ENCODE measurements around the gene ONECUT1.

Gene ONECUT1

DNA sequence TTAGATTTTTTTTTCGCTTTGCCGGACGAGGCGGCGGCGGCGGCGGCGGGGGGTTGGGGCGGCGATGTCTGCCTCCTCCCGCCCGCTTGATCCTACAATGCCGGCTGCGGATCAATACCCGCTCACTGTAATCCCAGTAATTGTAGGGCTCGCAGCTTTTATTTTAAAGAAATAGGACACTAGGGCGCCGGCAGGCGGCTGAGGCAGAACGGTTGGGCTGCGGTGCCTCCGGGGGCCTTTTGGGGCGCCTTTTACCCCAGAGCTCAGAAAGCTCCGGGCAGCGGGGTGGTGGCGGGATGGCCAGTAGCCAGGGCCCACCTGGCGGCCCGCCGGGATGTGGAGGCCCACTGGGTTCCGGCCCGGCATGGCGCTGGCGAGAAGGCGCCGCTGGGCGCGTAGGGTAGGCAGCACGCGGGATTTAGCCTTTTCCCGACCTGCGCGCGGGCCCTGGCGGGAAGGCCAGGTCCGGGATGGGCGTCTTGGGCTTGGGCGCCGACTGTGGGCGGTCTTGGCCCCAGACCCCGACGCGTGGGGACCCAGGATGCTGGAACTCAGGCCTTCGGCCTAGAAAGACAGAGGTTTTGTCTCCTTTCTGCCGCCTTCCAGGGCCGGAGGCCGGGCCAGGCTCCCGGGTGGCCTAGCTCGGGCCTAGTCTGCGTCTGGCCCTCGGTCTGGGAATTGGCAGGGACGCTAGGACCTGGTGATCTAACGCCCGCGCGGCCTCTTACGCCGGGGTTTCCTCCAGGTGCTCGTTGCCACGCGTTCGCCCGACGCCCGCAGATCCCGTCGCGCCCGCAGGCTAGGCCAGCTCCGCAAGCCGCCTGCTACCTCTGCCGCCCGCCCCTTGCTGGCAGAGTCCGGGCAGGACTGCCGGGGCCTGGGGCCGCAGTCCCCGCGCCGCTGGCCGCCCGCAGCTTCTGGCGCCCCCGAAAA lies 15.5 kb upstream of the ONECUT1 start:
- no peak for TF ChIP-seq POLR2A (IDR thresholded peaks at IDR 0.05; ENCODE audit: low read depth, low read length)
- TF ChIP-seq POLR2AphosphoS5 (IDR thresholded peaks at IDR 0.05; ENCODE audit: low read depth, low read length) = no peak
- DNase-seq (ENCODE audit: insufficient read length, low spot score) (no peak), FAIRE-seq (no peak)

- DNase-seq (ENCODE audit: insufficient read length, low spot score) (no peak), FAIRE-seq (no peak)
These were observed 14.5 kb upstream of the ONECUT1 start for GRCh38 chr15:52804526-52805081.

GRCh38 chr15:52803467-52804306 lies 13.6 kb upstream of the ONECUT1 start:
- no peak for FAIRE-seq
- no peak for TF ChIP-seq SPI1 (IDR thresholded peaks at IDR 0.05; ENCODE audit: low read depth, low read length)
- no peak for TF ChIP-seq TAF1 (IDR thresholded peaks at IDR 0.05; ENCODE audit: low read depth, low read length)
- TF ChIP-seq PAX5 (IDR thresholded peaks at IDR 0.05; ENCODE audit: insufficient read depth, low read length, severe bottlenecking) = no peak
- no peak for DNase-seq (ENCODE audit: insufficient read length, low spot score)

More at GRCh38 chr15:52804526-52805081, 14.5 kb upstream of the ONECUT1 start:
- TF ChIP-seq POU2F2 (IDR thresholded peaks at IDR 0.05; ENCODE audit: low read depth, low read length) (no peak), POLR2A (IDR thresholded peaks at IDR 0.05; ENCODE audit: low read depth, low read length) (no peak), PAX5 (IDR thresholded peaks at IDR 0.05; ENCODE audit: insufficient read depth, low read length, severe bottlenecking) (no peak), SPI1 (IDR thresholded peaks at IDR 0.05; ENCODE audit: low read depth, low read length) (no peak), POLR2AphosphoS5 (IDR thresholded peaks at IDR 0.05; ENCODE audit: low read depth, low read length) (no peak), TAF1 (IDR thresholded peaks at IDR 0.05; ENCODE audit: low read depth, low read length) (no peak)

DNA sequence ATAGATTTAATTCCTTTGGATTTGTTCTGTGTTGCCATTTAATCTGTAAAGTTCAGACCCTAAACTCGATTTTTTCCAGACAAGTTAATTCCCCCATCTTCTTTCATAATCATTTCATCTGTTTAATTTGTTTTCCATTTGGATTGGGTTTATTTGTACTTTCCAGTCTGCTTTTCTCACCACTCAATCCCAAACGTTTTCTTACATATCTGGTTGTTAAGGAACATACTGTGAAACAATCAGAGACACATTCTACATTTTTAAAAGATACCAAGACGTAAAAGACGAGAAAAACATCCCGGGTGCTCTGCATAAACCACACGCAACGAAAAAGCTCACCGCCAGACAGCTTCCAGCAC lies 13.0 kb upstream of the ONECUT1 start:
- FAIRE-seq (no peak), DNase-seq (ENCODE audit: insufficient read length, low spot score) (no peak)
- TF ChIP-seq POU2F2 (IDR thresholded peaks at IDR 0.05; ENCODE audit: low read depth, low read length) (no peak), PAX5 (IDR thresholded peaks at IDR 0.05; ENCODE audit: insufficient read depth, low read length, severe bottlenecking) (no peak), TAF1 (IDR thresholded peaks at IDR 0.05; ENCODE audit: low read depth, low read length) (no peak), POLR2A (IDR thresholded peaks at IDR 0.05; ENCODE audit: low read depth, low read length) (no peak), SPI1 (IDR thresholded peaks at IDR 0.05; ENCODE audit: low read depth, low read length) (no peak), POLR2AphosphoS5 (IDR thresholded peaks at IDR 0.05; ENCODE audit: low read depth, low read length) (no peak)

DNA sequence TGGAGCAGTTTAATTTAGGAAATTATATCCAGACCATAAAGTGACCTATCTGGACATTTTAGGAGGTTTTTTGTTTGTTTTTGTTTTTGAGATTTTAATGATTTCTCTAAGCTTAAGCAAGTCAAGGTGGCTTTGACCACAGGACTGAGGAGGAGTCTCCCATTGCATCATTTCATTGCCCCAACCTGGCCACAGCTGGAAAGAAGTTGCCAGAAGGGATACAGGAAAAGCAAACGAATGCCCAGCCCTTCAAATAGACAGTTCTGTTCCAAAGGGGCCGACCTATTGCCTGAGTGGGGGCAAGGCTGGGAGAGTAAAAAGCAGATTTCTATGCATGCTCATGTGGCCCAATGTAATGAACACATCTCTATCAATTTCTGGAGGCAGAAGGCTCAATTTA lies 12.0 kb upstream of the ONECUT1 start:
- FAIRE-seq = no peak
- TF ChIP-seq POLR2AphosphoS5 (IDR thresholded peaks at IDR 0.05; ENCODE audit: low read depth, low read length) = no peak
- TF ChIP-seq SPI1 (IDR thresholded peaks at IDR 0.05; ENCODE audit: low read depth, low read length) = no peak
- no peak for TF ChIP-seq PAX5 (IDR thresholded peaks at IDR 0.05; ENCODE audit: insufficient read depth, low read length, severe bottlenecking)
- no peak for TF ChIP-seq POU2F2 (IDR thresholded peaks at IDR 0.05; ENCODE audit: low read depth, low read length)
- no peak for TF ChIP-seq POLR2A (IDR thresholded peaks at IDR 0.05; ENCODE audit: low read depth, low read length)
- no peak for TF ChIP-seq TAF1 (IDR thresholded peaks at IDR 0.05; ENCODE audit: low read depth, low read length)
- no peak for DNase-seq (ENCODE audit: insufficient read length, low spot score)

GRCh38 chr15:52801748-52802085 lies 11.6 kb upstream of the ONECUT1 start:
- DNase-seq (ENCODE audit: insufficient read length, low spot score) = no peak
- no peak for FAIRE-seq
- TF ChIP-seq SPI1 (IDR thresholded peaks at IDR 0.05; ENCODE audit: low read depth, low read length) = no peak

DNA sequence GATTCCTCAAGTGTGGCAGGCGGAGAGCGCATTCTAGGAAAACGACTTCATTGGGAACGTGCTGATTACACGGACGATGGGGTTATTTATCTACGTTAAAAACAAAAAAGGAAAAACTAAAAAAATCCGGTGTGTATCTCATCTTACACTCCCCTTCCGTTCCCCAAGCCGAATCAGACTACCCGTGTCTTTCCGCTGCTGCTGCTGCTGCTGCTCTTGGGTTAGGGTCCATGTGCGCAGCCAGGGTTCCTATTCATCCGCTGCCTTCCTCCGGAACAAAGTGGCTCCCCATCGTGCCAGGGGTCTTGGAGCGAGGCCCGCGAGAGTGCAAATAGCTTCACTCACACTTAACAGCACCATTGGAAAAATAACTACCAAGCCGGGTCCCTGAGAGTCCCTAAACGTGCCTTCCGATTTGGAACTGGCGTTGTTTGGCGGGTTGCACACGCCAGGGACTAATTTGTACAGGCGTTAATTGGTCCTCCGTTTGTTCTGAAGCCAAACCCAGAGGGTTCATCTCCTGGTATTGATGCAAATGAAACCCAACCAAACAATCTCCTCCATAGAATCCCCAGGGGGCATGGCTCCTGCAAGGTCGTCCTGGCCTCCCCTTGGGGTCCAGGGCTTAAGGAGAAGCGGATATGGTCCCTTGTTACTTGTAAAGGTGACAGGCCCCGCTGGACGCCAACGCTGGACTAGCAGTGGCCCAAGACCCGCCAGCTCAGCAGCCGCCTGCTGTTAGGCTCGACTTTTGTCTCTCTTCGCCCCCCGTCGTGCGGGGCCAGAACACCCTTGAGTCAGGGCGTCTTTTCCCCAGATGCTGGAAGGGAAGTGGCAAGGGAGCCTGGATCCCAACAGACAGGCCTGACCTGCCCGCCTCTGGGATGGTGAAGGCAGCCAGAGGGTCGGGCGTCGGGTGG lies 11.0 kb upstream of the ONECUT1 start:
- no peak for FAIRE-seq
- no peak for DNase-seq (ENCODE audit: insufficient read length, low spot score)
- no peak for TF ChIP-seq POLR2A (IDR thresholded peaks at IDR 0.05; ENCODE audit: low read depth, low read length)
- no peak for TF ChIP-seq SPI1 (IDR thresholded peaks at IDR 0.05; ENCODE audit: low read depth, low read length)

- TF ChIP-seq TAF1 (IDR thresholded peaks at IDR 0.05; ENCODE audit: low read depth, low read length) (no peak), SPI1 (IDR thresholded peaks at IDR 0.05; ENCODE audit: low read depth, low read length) (no peak), POLR2AphosphoS5 (IDR thresholded peaks at IDR 0.05; ENCODE audit: low read depth, low read length) (no peak), POU2F2 (IDR thresholded peaks at IDR 0.05; ENCODE audit: low read depth, low read length) (no peak), POLR2A (IDR thresholded peaks at IDR 0.05; ENCODE audit: low read depth, low read length) (no peak), PAX5 (IDR thresholded peaks at IDR 0.05; ENCODE audit: insufficient read depth, low read length, severe bottlenecking) (no peak)
- FAIRE-seq (no peak), DNase-seq (ENCODE audit: insufficient read length, low spot score) (no peak)
These were observed 9.1 kb upstream of the ONECUT1 start for GRCh38 chr15:52799145-52799811.

- FAIRE-seq = no peak
- no peak for TF ChIP-seq SPI1 (IDR thresholded peaks at IDR 0.05; ENCODE audit: low read depth, low read length)
- TF ChIP-seq POLR2A (IDR thresholded peaks at IDR 0.05; ENCODE audit: low read depth, low read length) = no peak
- TF ChIP-seq TAF1 (IDR thresholded peaks at IDR 0.05; ENCODE audit: low read depth, low read length) = no peak
- TF ChIP-seq POLR2AphosphoS5 (IDR thresholded peaks at IDR 0.05; ENCODE audit: low read depth, low read length) = no peak
- TF ChIP-seq POU2F2 (IDR thresholded peaks at IDR 0.05; ENCODE audit: low read depth, low read length) = no peak
- no peak for TF ChIP-seq PAX5 (IDR thresholded peaks at IDR 0.05; ENCODE audit: insufficient read depth, low read length, severe bottlenecking)
- no peak for DNase-seq (ENCODE audit: insufficient read length, low spot score)
These were observed 8.5 kb upstream of the ONECUT1 start for GRCh38 chr15:52798529-52799101.
